ENCODE results near the gene ABHD6. TPM values are rescaled to one million over a fixed set of nuclear protein-coding genes. Genes with fewer than 3 reads are reported as not detected.

The ABHD6 gene
- total RNA-seq, 1 donor from 2014 or later = 7.4 TPM

GRCh38 chr3:58202917-58203360, 34.7 kb upstream of the ABHD6 start:
- H3K27me3 Mint-ChIP-seq (ENCODE audit: unreplicated experiment) = peaks cover 3% of the 10 kb centered on the region
- H3K4me3 Mint-ChIP-seq (ENCODE audit: unreplicated experiment) = no peak overlapping the region
- peaks cover 32% of the 10 kb centered on the region for H3K4me1 Mint-ChIP-seq (ENCODE audit: unreplicated experiment)
- no peak for DNase-seq (ENCODE audit: extremely low spot score, unreplicated experiment)
- peaks cover 4% of the 10 kb centered on the region for H3K9me3 Mint-ChIP-seq (ENCODE audit: unreplicated experiment)
- H3K36me3 Mint-ChIP-seq (ENCODE audit: unreplicated experiment) = no peaks in the 10 kb centered on the region
- TF ChIP-seq, protein P1, sequence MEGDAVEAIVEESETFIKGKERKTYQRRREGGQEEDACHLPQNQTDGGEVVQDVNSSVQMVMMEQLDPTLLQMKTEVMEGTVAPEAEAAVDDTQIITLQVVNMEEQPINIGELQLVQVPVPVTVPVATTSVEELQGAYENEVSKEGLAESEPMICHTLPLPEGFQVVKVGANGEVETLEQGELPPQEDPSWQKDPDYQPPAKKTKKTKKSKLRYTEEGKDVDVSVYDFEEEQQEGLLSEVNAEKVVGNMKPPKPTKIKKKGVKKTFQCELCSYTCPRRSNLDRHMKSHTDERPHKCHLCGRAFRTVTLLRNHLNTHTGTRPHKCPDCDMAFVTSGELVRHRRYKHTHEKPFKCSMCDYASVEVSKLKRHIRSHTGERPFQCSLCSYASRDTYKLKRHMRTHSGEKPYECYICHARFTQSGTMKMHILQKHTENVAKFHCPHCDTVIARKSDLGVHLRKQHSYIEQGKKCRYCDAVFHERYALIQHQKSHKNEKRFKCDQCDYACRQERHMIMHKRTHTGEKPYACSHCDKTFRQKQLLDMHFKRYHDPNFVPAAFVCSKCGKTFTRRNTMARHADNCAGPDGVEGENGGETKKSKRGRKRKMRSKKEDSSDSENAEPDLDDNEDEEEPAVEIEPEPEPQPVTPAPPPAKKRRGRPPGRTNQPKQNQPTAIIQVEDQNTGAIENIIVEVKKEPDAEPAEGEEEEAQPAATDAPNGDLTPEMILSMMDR (IDR thresholded peaks at IDR 0.05) = no peak
- H3K27ac Mint-ChIP-seq (ENCODE audit: unreplicated experiment) = no peak overlapping the region

DNA sequence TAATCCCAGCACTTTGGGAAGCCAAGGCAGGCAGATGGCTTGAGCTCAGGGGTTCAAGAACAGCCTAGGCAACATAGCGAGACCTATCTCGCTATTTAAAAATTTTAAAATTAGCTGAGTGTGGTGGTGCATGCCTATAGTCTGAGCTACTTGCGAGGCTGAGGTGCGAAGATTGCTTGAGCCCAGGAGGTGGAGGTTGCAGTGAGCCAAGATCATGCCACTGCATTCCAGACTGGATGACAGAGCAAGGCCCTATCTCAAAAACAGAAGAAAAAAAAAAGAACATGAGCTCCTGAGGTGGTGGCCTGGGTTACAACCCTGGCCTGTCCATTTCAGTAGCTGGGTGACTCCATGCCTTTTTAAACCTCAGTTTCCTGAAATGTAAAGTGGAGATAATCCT, 34.1 kb upstream of the ABHD6 start:
- H3K4me3 Mint-ChIP-seq (ENCODE audit: unreplicated experiment) = no peak overlapping the region
- peaks cover 7% of the 10 kb centered on the region for H3K27me3 Mint-ChIP-seq (ENCODE audit: unreplicated experiment)
- peaks cover 4% of the 10 kb centered on the region for H3K9me3 Mint-ChIP-seq (ENCODE audit: unreplicated experiment)
- DNase-seq (ENCODE audit: extremely low spot score, unreplicated experiment) = no peak
- H3K36me3 Mint-ChIP-seq (ENCODE audit: unreplicated experiment) = no peaks in the 10 kb centered on the region
- TF ChIP-seq, protein P1 (IDR thresholded peaks at IDR 0.05) = no peak
- H3K4me1 Mint-ChIP-seq (ENCODE audit: unreplicated experiment) = peaks cover 26% of the 10 kb centered on the region
- H3K27ac Mint-ChIP-seq (ENCODE audit: unreplicated experiment) = no peak overlapping the region

DNA sequence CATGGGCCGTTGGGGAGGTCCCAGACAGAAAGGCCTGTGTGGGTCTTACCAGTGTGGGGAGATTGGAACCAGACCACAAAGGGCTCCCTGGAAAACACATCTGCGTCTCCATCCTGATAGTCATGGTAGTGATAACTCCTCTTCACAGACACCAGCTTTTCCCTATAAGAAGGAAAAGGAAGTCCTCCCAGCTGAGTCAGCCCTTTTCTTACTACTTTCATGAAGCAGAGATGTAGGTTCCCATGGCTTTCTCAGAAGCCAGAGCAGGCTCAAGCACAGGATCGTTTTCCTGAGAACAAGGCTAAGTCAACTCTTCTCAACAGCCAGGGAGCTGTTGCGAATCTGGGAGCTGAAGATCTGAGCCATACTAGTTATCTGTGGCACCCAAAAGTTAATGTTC, 32.9 kb upstream of the ABHD6 start:
- no peaks in the 10 kb centered on the region for H3K36me3 Mint-ChIP-seq (ENCODE audit: unreplicated experiment)
- H3K4me1 Mint-ChIP-seq (ENCODE audit: unreplicated experiment) = peaks cover 16% of the 10 kb centered on the region
- H3K27me3 Mint-ChIP-seq (ENCODE audit: unreplicated experiment) = peaks cover 12% of the 10 kb centered on the region
- no peak overlapping the region for H3K4me3 Mint-ChIP-seq (ENCODE audit: unreplicated experiment)
- TF ChIP-seq, protein P1 (IDR thresholded peaks at IDR 0.05) = no peak
- H3K27ac Mint-ChIP-seq (ENCODE audit: unreplicated experiment) = no peak overlapping the region
- peaks cover 4% of the 10 kb centered on the region for H3K9me3 Mint-ChIP-seq (ENCODE audit: unreplicated experiment)
- DNase-seq (ENCODE audit: extremely low spot score, unreplicated experiment) = no peak

DNA sequence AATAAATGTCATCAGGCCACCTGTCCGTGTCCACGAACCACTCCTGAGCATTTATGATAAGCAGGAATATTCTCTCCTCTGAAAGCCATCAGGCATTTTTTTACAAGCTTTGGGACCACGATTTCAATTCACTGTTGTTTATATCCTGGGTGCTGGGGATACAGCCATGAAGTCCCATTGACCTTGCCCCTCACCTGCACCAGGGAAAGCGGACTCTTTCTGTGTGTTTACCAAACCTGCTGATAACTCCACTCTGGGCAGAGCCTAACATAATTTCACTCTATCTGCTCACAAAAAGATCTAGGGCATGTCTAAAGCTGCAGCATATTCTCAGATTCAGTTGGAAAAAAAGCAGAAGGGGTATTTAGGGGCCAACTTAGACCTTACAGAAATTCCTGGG, 31.6 kb upstream of the ABHD6 start:
- H3K4me3 Mint-ChIP-seq (ENCODE audit: unreplicated experiment) = no peak overlapping the region
- DNase-seq (ENCODE audit: extremely low spot score, unreplicated experiment) = no peak
- H3K4me1 Mint-ChIP-seq (ENCODE audit: unreplicated experiment) = peaks cover 9% of the 10 kb centered on the region
- H3K36me3 Mint-ChIP-seq (ENCODE audit: unreplicated experiment) = no peaks in the 10 kb centered on the region
- TF ChIP-seq, protein P1 (IDR thresholded peaks at IDR 0.05) = no peak
- peaks cover 24% of the 10 kb centered on the region for H3K27me3 Mint-ChIP-seq (ENCODE audit: unreplicated experiment)
- peaks cover 4% of the 10 kb centered on the region for H3K9me3 Mint-ChIP-seq (ENCODE audit: unreplicated experiment)
- H3K27ac Mint-ChIP-seq (ENCODE audit: unreplicated experiment) = no peak overlapping the region

DNA sequence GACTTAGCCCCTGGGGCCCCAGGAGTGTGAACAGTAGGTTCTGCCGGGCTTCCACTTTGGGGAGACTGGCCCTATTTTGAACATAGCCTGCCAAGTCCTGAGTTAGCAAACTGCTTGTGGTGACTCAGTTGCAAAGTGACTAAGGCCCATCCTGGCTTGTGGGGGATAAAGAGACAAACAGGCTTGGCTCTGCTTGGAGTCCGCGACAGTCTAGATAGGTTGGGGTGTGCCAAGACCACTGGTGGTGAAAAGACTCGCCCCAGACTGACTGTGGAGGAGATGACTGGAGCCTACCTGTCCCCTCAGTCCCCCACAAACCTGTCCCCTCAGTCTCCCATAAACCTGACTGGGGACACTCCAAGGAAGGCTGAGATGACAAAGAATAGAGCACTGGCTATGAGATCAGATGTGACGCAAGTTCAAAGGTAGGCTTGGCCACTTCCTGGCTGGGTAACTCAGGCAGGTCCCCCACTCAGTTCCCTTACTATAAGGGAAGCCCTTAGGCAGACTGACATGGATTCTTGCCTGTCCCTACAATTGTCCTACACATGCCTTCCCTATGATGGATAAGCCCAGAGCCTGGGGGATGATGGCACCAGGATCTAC, 31.1 kb upstream of the ABHD6 start:
- no peak for DNase-seq (ENCODE audit: extremely low spot score, unreplicated experiment)
- H3K27ac Mint-ChIP-seq (ENCODE audit: unreplicated experiment) = no peak overlapping the region
- H3K36me3 Mint-ChIP-seq (ENCODE audit: unreplicated experiment) = no peaks in the 10 kb centered on the region
- peaks cover 4% of the 10 kb centered on the region for H3K4me1 Mint-ChIP-seq (ENCODE audit: unreplicated experiment)
- peaks cover 29% of the 10 kb centered on the region for H3K27me3 Mint-ChIP-seq (ENCODE audit: unreplicated experiment)
- no peak overlapping the region for H3K4me3 Mint-ChIP-seq (ENCODE audit: unreplicated experiment)
- TF ChIP-seq, protein P1 (IDR thresholded peaks at IDR 0.05) = no peak
- H3K9me3 Mint-ChIP-seq (ENCODE audit: unreplicated experiment) = peaks cover 3% of the 10 kb centered on the region
